GM21619 (cell line): ENCODE measurements around the gene CLTCL1.
"Not testable (repeated sequence)": the region's sequence is repeated elsewhere in the genome, so short reads cannot be mapped to it uniquely, and the experiment has no call there.

Source experiments
- ATAC-seq: cut with Tn5 transposase; IDR thresholded peaks from one replicate; pipeline ENCODE4 v1.9.1; 2021; ENCODE audit not compliant: unreplicated experiment

Gene CLTCL1

GRCh38 chr22:19177164-19178064, 114.1 kb downstream of the CLTCL1 start:
- ATAC-seq: no peak

- no peak for ATAC-seq
These were observed 114.8 kb downstream of the CLTCL1 start for GRCh38 chr22:19176732-19177131.

- ATAC-seq: no peak
These were observed 115.3 kb downstream of the CLTCL1 start for GRCh38 chr22:19176175-19176643.

- ATAC-seq: no peak
These were observed 115.8 kb downstream of the CLTCL1 start for GRCh38 chr22:19175602-19176174.

- ATAC-seq: no peak
These were observed 116.4 kb downstream of the CLTCL1 start for GRCh38 chr22:19175026-19175601.

- no peak for ATAC-seq
These were observed 117.2 kb downstream of the CLTCL1 start for GRCh38 chr22:19174106-19175025.

GRCh38 chr22:19173047-19174035, 118.2 kb downstream of the CLTCL1 start:
- ATAC-seq: no peak

- ATAC-seq: no peak
These were observed 119.1 kb downstream of the CLTCL1 start for GRCh38 chr22:19172213-19173046.

- no peak for ATAC-seq
These were observed 121.6 kb downstream of the CLTCL1 start for GRCh38 chr22:19169947-19170318.

GRCh38 chr22:19169002-19169946, 122.2 kb downstream of the CLTCL1 start:
- no peak for ATAC-seq

GRCh38 chr22:19168088-19168890, 123.2 kb downstream of the CLTCL1 start:
- no peak for ATAC-seq

GRCh38 chr22:19167106-19167869, 124.2 kb downstream of the CLTCL1 start:
- no peak for ATAC-seq

GRCh38 chr22:19166421-19166820, 125.1 kb downstream of the CLTCL1 start:
- ATAC-seq: no peak

GRCh38 chr22:19164425-19164824, 127.1 kb downstream of the CLTCL1 start:
- ATAC-seq: no peak

- not testable (repeated sequence) for ATAC-seq
These were observed 132.9 kb downstream of the CLTCL1 start for GRCh38 chr22:19158649-19159048.

- ATAC-seq: not testable (repeated sequence)
These were observed 135.4 kb downstream of the CLTCL1 start for GRCh38 chr22:19156109-19156508.
